ENCODE data around the gene RPS16. TPM values are rescaled to one million over a fixed set of nuclear protein-coding genes. Genes with fewer than 3 reads are reported as not detected.
"Not testable (repeated sequence)": the region's sequence is repeated elsewhere in the genome, so short reads cannot be mapped to it uniquely, and the experiment has no call there.

Gene RPS16
- 66.0 and 110 TPM in 2 replicates for total RNA-seq (2014; rRNA removed; shearing (Covaris generic))
- polyA plus RNA-seq (2015; cell fraction: cytosol; rRNA removed), result 3,833 and 5,160 TPM in 2 replicates
- polyA plus RNA-seq (2015; cell fraction: nucleus; rRNA removed), result 789 and 970 TPM in 2 replicates

DNA sequence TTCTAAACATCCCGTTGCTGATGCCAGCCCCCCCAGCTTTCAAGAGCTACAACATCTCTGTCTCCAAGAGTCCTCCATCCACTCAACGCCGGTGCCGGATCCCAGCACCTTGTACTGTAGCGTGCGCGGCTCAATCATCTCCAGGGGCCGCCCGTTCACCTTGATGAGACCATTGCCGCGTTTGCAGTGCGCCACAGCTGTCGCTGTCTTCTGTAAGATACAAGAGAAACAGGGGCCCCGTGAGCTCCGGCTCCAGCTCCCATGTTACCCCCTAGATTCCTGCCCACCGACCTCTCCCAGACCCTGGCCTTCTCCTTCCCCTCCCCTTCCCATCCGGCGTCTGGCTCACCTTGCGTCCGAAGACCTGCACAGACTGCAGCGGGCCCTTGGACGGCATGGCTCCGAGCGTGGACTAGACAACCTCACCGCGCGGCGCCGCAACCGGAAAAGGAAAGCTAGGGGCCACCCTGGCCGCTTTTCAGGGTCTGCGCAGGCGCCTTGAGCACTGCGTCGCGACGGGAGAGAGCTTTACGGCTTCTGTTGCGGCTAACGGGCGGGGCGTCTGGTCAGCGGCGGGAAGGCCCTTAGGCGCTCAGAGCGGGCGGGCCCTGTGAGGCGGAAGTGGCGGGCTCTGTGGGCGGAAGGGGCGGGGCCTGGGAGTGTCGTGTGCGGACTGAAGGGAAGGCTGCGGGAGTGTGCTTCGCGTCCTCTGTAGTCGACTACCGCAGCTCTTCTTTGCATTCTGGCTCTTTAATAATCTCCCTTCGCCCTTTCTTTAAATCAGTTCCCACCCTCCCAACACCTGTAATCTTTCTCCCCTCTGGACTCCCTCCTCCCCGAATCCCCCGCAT is at the start of gene RPS16:
Gene RPS16, minus strand, starts transcription at position 451 of the 851 bp plus-strand sequence. Its CDS starts 54 bp downstream, at position 397.
- DNase-seq (ENCODE audit: low read depth, low spot score), result peak; percentile 97
- in situ Hi-C loops (cut with HindIII; ENCODE audit: low pct_unique_long_range_greater_than_20kb, low sequenced_read_pairs), result no loop called here

- in situ Hi-C loops (cut with HindIII; ENCODE audit: low pct_unique_long_range_greater_than_20kb, low sequenced_read_pairs), result no loop called here
- no peak for DNase-seq (ENCODE audit: low read depth, low spot score)
Observed at GRCh38 chr19:39483141-39483540, 47.4 kb upstream of the RPS16 start.

DNA sequence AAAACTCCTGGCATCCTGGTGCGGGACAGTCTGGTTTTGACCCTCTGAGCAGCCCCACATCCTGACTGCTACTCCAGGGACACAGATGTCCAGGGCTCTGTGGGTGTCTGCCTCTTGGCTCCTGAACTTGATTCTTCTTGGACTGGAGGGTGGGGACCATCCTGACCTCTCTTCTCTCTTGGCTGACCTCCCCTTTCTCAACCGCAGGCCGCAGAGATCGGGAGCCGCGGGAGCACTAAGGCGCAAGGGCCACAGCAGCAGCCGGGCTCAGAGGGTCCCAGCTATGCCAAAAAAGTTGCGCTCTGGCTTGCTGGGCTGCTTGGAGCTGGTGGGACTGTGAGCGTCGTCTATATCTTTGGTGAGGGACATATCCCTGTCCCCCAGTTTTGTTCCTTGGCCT is 45.9 kb upstream of the RPS16 start:
- in situ Hi-C loops (cut with HindIII; ENCODE audit: low pct_unique_long_range_greater_than_20kb, low sequenced_read_pairs), result no loop called here
- no peak for DNase-seq (ENCODE audit: low read depth, low spot score)

DNA sequence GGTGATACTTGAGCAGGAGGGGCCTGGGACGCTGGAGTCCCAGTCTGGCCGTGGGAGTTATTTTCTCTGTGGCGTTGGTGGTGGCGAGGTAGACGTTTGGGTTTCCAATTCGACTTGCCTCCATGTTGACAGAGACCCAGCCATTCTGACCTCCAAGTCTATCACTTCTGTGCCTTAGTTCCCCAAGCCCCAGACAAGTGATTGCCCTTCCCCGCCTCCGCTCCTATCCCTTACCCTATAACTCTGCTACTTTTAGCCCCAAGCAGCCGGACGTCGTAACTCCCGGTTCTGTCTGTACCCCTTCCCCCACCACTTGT is 45.4 kb upstream of the RPS16 start:
- no peak for DNase-seq (ENCODE audit: low read depth, low spot score)
- in situ Hi-C loops (cut with HindIII; ENCODE audit: low pct_unique_long_range_greater_than_20kb, low sequenced_read_pairs), result no loop called here

- DNase-seq (ENCODE audit: low read depth, low spot score), result peak; percentile 99
- in situ Hi-C loops (cut with HindIII; ENCODE audit: low pct_unique_long_range_greater_than_20kb, low sequenced_read_pairs), result no loop called here
Observed at GRCh38 chr19:39480337-39481228, 44.8 kb upstream of the RPS16 start, which contains the start of gene TIMM50. TIMM50 (plus strand) TSS chr19:39480838; CDS start chr19:39480854, 16 bp downstream.

DNA sequence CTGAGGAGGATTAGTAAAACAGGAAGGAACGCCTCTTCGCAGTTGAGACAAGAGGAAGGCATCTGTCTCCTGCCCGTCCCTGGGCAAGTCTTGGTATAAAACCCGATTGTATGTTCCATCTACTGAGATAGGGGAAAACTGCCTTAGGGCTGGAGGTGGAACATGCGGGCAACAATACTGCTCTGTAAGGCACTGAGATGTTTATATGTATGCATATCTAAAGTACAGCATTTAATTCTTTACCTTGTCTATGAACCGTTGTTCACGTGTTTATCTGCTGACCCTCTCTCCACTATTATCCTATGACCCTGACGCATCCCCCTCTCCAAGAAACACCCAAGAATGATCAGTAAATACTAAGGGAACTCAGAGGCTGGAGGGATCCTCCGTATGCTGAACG is 44.2 kb upstream of the RPS16 start:
- peak; percentile 94 for DNase-seq (ENCODE audit: low read depth, low spot score)
- in situ Hi-C loops (cut with HindIII; ENCODE audit: low pct_unique_long_range_greater_than_20kb, low sequenced_read_pairs), result no loop called here

DNA sequence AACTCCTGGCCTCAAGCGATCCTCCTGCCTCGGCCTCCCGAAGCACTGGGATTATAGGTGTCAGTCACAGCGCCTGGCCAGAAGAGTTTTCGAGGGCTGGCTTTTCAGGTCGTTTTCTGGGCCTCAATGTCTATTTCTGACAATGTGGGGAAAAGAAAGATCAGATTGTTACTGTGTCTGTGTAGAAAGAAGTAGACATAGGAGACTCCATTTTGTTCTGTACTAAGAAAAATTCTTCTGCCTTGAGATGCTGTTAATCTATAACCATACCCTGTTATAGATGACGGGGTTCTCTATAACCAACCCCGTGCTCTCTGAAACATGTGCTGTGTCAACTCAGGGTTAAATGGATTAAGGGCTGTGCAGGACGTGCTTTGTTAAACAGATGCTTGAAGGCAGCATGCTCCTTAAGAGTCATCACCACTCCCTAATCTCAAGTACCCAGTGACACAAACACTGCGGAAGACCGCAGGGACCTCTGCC is 43.6 kb upstream of the RPS16 start:
- in situ Hi-C loops (cut with HindIII; ENCODE audit: low pct_unique_long_range_greater_than_20kb, low sequenced_read_pairs), result not testable (repeated sequence)

DNA sequence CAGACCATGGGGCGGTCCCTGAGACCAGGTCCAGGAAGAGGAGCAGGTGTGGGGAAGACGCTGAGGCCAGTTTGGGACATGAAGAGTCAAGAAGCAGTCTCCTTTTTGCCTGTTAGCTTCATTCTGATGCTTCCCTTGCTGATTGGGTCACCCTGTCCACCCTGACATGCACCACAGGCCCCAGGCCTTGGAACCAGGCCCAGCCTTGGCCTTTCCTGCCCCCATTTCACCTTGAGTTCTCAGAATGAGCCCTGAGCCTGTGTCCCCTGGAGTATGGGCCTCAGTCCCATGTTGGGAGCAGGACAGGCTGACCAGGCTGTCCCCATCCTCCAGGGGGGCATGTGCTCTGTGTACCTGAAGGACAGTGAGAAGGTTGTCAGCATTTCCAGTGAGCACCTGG is 40.0 kb upstream of the RPS16 start:
- in situ Hi-C loops (cut with HindIII; ENCODE audit: low pct_unique_long_range_greater_than_20kb, low sequenced_read_pairs), result no loop called here
- DNase-seq (ENCODE audit: low read depth, low spot score), result no peak

More for the DNA sequence above, 43.6 kb upstream of the RPS16 start:
- DNase-seq (ENCODE audit: low read depth, low spot score), result not testable (repeated sequence)

DNA sequence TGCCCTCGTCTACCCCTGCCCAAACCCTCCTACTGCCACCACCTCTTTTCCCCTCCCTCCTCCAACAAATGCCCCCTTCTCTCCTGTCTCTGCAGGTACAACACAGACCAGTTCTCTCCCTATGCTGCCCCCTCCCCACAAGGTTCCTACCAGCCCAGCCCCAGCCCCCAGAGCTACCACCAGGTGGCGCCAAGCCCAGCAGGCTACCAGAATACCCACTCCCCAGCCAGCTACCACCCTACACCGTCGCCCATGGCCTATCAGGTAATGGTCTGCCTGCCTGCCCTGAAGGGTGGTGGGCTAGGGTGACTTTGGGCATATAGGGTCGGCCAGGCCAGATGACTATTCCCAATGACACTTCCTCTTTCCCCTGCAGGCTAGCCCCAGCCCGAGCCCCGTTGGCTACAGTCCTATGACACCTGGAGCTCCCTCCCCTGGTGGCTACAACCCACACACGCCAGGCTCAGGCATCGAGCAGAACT is 38.4 kb upstream of the RPS16 start:
- in situ Hi-C loops (cut with HindIII; ENCODE audit: low pct_unique_long_range_greater_than_20kb, low sequenced_read_pairs), result no loop called here
- peak; percentile 62 for DNase-seq (ENCODE audit: low read depth, low spot score)

- in situ Hi-C loops (cut with HindIII; ENCODE audit: low pct_unique_long_range_greater_than_20kb, low sequenced_read_pairs), result no loop called here
- no peak for DNase-seq (ENCODE audit: low read depth, low spot score)
Observed at GRCh38 chr19:39473443-39473960, 37.8 kb upstream of the RPS16 start.

GRCh38 chr19:39472746-39473442 is 37.1 kb upstream of the RPS16 start:
- in situ Hi-C loops (cut with HindIII; ENCODE audit: low pct_unique_long_range_greater_than_20kb, low sequenced_read_pairs), result no loop called here
- DNase-seq (ENCODE audit: low read depth, low spot score), result no peak

DNA sequence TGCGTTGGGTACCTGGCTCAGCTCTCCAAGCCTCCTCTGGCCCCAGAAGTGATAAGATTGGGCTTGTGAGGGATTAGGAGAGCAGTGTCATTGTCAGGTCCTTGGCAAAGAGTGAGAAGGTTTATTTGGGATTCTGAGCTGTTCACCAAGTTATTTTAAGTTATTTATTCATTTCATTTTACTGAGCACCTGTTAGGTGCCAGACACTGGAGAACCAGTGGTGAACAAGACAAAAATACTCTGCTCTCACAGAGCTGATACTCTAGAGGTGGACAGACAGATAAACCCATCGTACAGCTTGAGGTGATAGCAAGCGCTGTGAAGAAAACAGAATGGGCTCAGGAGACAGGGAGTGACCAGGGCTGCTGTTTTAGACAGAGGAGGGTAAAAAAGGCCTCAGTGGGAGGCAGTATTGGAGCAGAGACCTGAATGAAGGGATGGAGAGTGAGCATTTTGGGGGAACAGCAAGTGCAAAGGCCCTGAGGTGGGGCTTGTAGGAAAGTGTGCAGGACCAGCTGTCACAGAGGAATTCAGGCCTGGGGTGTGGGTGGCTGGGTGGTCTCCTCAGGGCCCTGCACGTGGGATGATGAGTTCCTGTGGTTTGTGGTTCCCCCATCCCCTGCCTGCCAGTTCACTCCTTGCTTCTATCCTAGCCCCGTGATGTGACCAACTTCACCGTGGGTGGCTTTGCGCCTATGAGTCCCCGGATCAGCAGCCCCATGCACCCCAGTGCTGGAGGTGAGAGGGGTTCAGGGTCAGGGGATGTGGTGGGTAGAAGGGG is 36.2 kb upstream of the RPS16 start:
- in situ Hi-C loops (cut with HindIII; ENCODE audit: low pct_unique_long_range_greater_than_20kb, low sequenced_read_pairs), result no loop called here
- no peak for DNase-seq (ENCODE audit: low read depth, low spot score)

DNA sequence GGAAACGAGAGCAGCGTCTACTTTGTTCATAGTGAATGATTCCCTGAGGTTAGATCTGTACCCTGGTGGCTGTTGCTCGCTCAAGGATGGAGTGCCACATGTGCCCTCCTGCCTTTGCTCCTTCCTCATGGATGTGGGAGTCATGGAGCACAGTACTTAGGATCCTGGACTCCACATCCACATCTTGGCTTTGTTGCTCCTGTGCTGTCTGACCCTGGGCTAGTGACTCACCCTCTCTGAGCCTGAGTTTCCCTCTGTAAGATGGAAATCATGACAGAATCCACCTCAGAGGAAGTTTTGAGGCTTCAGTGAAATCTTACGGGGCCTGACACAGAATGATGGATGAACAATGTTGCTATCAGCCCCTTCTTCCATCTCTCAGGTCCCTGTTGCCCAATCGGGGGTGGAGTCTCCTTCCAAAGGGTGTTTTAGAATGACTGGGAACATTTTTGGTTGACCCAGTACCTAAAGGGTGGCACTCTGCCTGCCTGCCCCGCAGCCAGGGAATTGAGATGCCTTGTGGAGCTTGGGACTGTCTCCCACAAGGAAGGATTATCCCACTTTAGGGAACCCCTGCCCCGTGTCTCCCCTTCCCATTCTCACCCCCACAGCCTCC is 35.1 kb upstream of the RPS16 start:
- DNase-seq (ENCODE audit: low read depth, low spot score), result no peak
- in situ Hi-C loops (cut with HindIII; ENCODE audit: low pct_unique_long_range_greater_than_20kb, low sequenced_read_pairs), result no loop called here

DNA sequence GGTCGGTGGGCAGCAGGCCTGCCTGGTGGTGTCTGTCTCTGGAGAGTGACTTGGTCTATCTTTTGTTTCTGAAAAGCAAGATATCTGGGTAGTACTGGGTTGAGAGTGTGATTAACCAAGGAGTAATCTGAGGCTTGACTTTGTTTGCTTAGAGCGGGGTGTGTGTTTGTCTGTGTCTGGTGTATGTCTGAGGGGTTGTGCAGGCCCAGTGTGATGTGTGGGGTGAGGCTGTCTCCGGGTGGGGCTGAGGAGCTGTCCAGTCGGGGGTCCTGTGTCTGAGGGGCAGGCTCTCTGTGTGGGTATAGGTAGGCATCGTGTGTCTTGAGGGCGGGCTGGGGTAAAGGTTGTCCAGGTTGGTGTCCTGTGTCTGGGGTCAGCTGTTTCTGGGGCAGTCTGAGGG is 33.8 kb upstream of the RPS16 start:
- in situ Hi-C loops (cut with HindIII; ENCODE audit: low pct_unique_long_range_greater_than_20kb, low sequenced_read_pairs), result no loop called here
- DNase-seq (ENCODE audit: low read depth, low spot score), result no peak

- in situ Hi-C loops (cut with HindIII; ENCODE audit: low pct_unique_long_range_greater_than_20kb, low sequenced_read_pairs), result no loop called here
- no peak for DNase-seq (ENCODE audit: low read depth, low spot score)
Observed at GRCh38 chr19:39469036-39469435, 33.3 kb upstream of the RPS16 start.

- DNase-seq (ENCODE audit: low read depth, low spot score), result no peak
- in situ Hi-C loops (cut with HindIII; ENCODE audit: low pct_unique_long_range_greater_than_20kb, low sequenced_read_pairs), result no loop called here
Observed at GRCh38 chr19:39467941-39468340, 32.2 kb upstream of the RPS16 start.
